Measurements from ENCODE around the gene OR2AG1. TPM values are rescaled to one million over a fixed set of nuclear protein-coding genes. Genes with fewer than 3 reads are reported as not detected.

OR2AG1 gene
- total RNA-seq, 2 experiments from 2014 or later = not detected

DNA sequence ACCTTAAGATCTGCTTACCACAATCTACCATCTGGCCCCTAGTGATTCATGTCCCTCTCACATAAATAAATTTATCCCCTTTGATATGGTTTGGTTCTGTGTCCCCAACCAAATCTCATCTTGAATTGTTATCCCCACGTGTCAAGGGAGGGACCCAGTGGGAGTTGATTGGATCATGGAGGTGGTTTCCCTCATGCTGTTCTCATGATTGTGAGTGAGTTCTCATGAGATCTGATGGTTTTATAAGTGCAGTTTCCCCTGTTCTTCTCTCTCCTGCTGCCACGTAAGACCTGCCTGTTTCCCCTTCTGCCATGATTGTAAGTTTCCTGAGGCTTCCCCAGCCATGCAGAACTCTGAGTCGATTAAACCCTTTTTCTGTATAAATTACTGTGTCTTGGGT lies 48.2 kb upstream of the OR2AG1 start:
- intact Hi-C loops (cut with micrococcal nuclease; ENCODE audit: unreplicated experiment) = no loop called here

DNA sequence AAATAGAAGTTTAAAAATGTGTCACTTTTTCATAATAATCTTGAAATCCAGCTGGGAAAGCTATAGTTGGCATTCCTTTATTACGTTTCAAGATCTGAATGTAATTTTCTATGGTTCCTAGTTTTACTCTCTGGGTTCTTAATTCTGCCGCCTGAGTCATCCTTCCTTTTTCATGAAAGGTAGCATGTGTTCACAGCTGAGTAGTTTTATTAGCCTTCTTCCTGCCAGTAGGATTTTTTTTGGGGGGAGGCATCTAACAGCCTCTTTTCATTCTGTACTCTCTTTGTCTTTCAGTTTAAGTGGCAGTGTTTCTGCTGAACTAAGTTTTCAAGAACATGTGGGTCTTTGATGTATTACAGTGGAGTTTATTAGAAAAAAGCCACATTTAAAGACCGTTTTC lies 47.5 kb upstream of the OR2AG1 start:
- no peak for TF ChIP-seq EZH2phosphoT487 (IDR thresholded peaks at IDR 0.05; ENCODE audit: borderline replicate concordance, low read depth, low read length)
- TF ChIP-seq, protein P1, sequence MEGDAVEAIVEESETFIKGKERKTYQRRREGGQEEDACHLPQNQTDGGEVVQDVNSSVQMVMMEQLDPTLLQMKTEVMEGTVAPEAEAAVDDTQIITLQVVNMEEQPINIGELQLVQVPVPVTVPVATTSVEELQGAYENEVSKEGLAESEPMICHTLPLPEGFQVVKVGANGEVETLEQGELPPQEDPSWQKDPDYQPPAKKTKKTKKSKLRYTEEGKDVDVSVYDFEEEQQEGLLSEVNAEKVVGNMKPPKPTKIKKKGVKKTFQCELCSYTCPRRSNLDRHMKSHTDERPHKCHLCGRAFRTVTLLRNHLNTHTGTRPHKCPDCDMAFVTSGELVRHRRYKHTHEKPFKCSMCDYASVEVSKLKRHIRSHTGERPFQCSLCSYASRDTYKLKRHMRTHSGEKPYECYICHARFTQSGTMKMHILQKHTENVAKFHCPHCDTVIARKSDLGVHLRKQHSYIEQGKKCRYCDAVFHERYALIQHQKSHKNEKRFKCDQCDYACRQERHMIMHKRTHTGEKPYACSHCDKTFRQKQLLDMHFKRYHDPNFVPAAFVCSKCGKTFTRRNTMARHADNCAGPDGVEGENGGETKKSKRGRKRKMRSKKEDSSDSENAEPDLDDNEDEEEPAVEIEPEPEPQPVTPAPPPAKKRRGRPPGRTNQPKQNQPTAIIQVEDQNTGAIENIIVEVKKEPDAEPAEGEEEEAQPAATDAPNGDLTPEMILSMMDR (conservative IDR thresholded peaks at IDR 0.05; ENCODE audit: low read length) = no peak
- CTCF ChIA-PET (ENCODE audit: unreplicated experiment) = no interaction called here
- BruUV-seq (replicated peaks) = no TSS peak
- H3K9me2 ChIP-seq (ENCODE audit: insufficient read depth, low read length) = no peaks in the 10 kb centered on the region
- no peaks in the 10 kb centered on the region for H4K20me1 ChIP-seq (ENCODE audit: insufficient read depth, low read length)
- peaks cover 13% of the 10 kb centered on the region for H3K4me1 ChIP-seq (ENCODE audit: insufficient read depth, low read length, poor library complexity, severe bottlenecking)
- no peak overlapping the region for H3K4me3 ChIP-seq (ENCODE audit: low read depth, low read length, poor library complexity, severe bottlenecking)
- H3K4me2 ChIP-seq (ENCODE audit: low read length) = peak overlapping the region; percentile 30
- H3K9me3 ChIP-seq (ENCODE audit: low read length) = no peaks in the 10 kb centered on the region
- H3K27ac ChIP-seq (ENCODE audit: low read depth, low read length, poor library complexity, severe bottlenecking) = no peak overlapping the region
- intact Hi-C loops (cut with micrococcal nuclease; ENCODE audit: unreplicated experiment) = no loop called here
- H2AFZ ChIP-seq (ENCODE audit: low read length) = no peak overlapping the region
- H3K36me3 ChIP-seq (ENCODE audit: insufficient read depth, low read length) = no peaks in the 10 kb centered on the region
- H3K79me2 ChIP-seq (ENCODE audit: insufficient read depth, low read depth, low read length) = no peaks in the 10 kb centered on the region
- POLR2A ChIA-PET = interaction anchor here (0.6 kb wide), 1 partner anchor 20 kb away, joined by 3 read pairs; no protein-coding TSS in a partner anchor
- peak; percentile 11 for DNase-seq (ENCODE audit: low spot score)

More for the DNA sequence above, 48.2 kb upstream of the OR2AG1 start:
- H3K36me3 ChIP-seq (ENCODE audit: insufficient read depth, low read length) = no peaks in the 10 kb centered on the region
- H3K9me3 ChIP-seq (ENCODE audit: low read length) = no peaks in the 10 kb centered on the region
- peaks cover 13% of the 10 kb centered on the region for H3K4me1 ChIP-seq (ENCODE audit: insufficient read depth, low read length, poor library complexity, severe bottlenecking)
- no peaks in the 10 kb centered on the region for H3K9me2 ChIP-seq (ENCODE audit: insufficient read depth, low read length)
- POLR2A ChIA-PET = interaction anchor here (0.6 to 1.3 kb wide), 2 partner anchors 12 to 21 kb away, joined by 3 read pairs; no protein-coding TSS in a partner anchor
- no peak for DNase-seq (ENCODE audit: low spot score)
- H4K20me1 ChIP-seq (ENCODE audit: insufficient read depth, low read length) = no peaks in the 10 kb centered on the region
- H3K27ac ChIP-seq (ENCODE audit: low read depth, low read length, poor library complexity, severe bottlenecking) = no peak overlapping the region
- no peak overlapping the region for H3K4me2 ChIP-seq (ENCODE audit: low read length)
- no peak overlapping the region for H3K4me3 ChIP-seq (ENCODE audit: low read depth, low read length, poor library complexity, severe bottlenecking)
- no peaks in the 10 kb centered on the region for H3K79me2 ChIP-seq (ENCODE audit: insufficient read depth, low read depth, low read length)
- CTCF ChIA-PET (ENCODE audit: unreplicated experiment) = no interaction called here
- BruUV-seq (replicated peaks) = no TSS peak
- TF ChIP-seq, protein P1 (conservative IDR thresholded peaks at IDR 0.05; ENCODE audit: low read length) = no peak
- no peak for TF ChIP-seq EZH2phosphoT487 (IDR thresholded peaks at IDR 0.05; ENCODE audit: borderline replicate concordance, low read depth, low read length)
- H2AFZ ChIP-seq (ENCODE audit: low read length) = no peak overlapping the region

DNA sequence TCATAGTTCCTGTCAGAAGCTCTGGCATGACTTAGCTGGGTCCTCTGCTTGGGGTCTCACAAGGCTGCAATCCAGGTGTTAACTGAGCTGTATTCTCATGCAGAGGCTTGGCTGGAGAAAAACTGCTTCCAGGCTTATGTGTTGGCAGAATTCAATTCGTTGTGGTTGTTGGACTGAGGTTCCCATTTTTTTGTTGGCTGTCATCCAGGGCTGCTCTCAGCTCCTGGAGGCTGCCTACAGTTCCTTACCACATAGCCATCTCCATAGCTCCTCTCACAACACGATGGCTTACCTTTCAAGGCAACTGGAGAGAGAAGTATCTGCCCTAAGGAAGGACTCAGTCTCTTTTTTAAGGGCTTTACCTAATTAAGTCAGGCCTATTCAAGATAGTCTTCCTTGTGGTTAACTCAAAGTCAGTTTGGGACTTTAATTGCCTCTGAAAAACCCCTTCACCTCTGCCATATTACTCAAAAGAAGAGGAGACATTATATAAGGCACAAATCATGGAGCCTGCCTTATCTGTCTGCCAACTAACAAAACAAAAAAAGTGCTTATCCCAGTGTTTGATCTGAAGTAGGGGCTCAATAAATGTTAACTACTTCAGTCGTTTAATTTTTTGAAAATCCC lies 46.2 kb upstream of the OR2AG1 start:
- no peaks in the 10 kb centered on the region for H3K9me3 ChIP-seq (ENCODE audit: low read length)
- H3K4me3 ChIP-seq (ENCODE audit: low read depth, low read length, poor library complexity, severe bottlenecking) = no peak overlapping the region
- no peaks in the 10 kb centered on the region for H3K9me2 ChIP-seq (ENCODE audit: insufficient read depth, low read length)
- BruUV-seq (replicated peaks) = no TSS peak
- H3K4me2 ChIP-seq (ENCODE audit: low read length) = no peak overlapping the region
- no peaks in the 10 kb centered on the region for H4K20me1 ChIP-seq (ENCODE audit: insufficient read depth, low read length)
- no peak for DNase-seq (ENCODE audit: low spot score)
- peaks cover 13% of the 10 kb centered on the region for H3K4me1 ChIP-seq (ENCODE audit: insufficient read depth, low read length, poor library complexity, severe bottlenecking)
- no peaks in the 10 kb centered on the region for H3K36me3 ChIP-seq (ENCODE audit: insufficient read depth, low read length)
- POLR2A ChIA-PET = interaction anchor here (0.8 kb wide), 1 partner anchor 22 kb away, joined by 3 read pairs; no protein-coding TSS in a partner anchor
- TF ChIP-seq, protein P1 (conservative IDR thresholded peaks at IDR 0.05; ENCODE audit: low read length) = no peak
- TF ChIP-seq EZH2phosphoT487 (IDR thresholded peaks at IDR 0.05; ENCODE audit: borderline replicate concordance, low read depth, low read length) = no peak
- intact Hi-C loops (cut with micrococcal nuclease; ENCODE audit: unreplicated experiment) = no loop called here
- CTCF ChIA-PET (ENCODE audit: unreplicated experiment) = no interaction called here
- no peaks in the 10 kb centered on the region for H3K79me2 ChIP-seq (ENCODE audit: insufficient read depth, low read depth, low read length)
- no peak overlapping the region for H2AFZ ChIP-seq (ENCODE audit: low read length)
- no peak overlapping the region for H3K27ac ChIP-seq (ENCODE audit: low read depth, low read length, poor library complexity, severe bottlenecking)

All from OCI-LY7 (cell line).